Body of pancreas (tissue), 4 donors: Measurements from ENCODE around the gene GPRIN3. TPM values are rescaled to one million over a fixed set of nuclear protein-coding genes. Genes with fewer than 3 reads are reported as not detected.

Experiments used
- ATAC-seq: fragments of 150-250 bp; one replicate; pipeline ENCODE4 v1.9.1; 2016
- DNase-seq, 4 donors: peaks; one replicate each; pipeline ENCODE4 v3.0.0-alpha.2; 2019
- H3K27ac ChIP-seq, 4 donors: fragments of 200-600 bp; sonication (generic); 1 replicate in 3 of 4; 2 replicates in 1 of 4; pipeline versions ENCODE4 v1.5.1 to v1.6.1; 2016 to 2019; ENCODE audit warnings: mild to moderate bottlenecking in 1 of 4, mixed read lengths in 1 of 4, moderate library complexity in 1 of 4
- H3K27me3 ChIP-seq, 2 donors: fragments of 200-600 bp; sonication (generic); one replicate each; pipeline ENCODE4 v1.6.0; 2016; ENCODE audit warnings: mild to moderate bottlenecking in 1 of 2
- H3K36me3 ChIP-seq, 2 donors: fragments of 200-600 bp; sonication (generic); replicated peaks in 1 of 2; 2 replicates each; pipeline ENCODE4 v1.5.1; 2016; ENCODE audit warnings: low read depth in 2 of 2; ENCODE audit not compliant: insufficient read depth in 1 of 2
- H3K4me1 ChIP-seq: fragments of 200-600 bp; sonication (generic); one replicate; pipeline ENCODE4 v1.6.0; 2016
- H3K4me3 ChIP-seq, 2 donors: fragments of 200-600 bp; sonication (generic); 1 replicate in 1 of 2; 2 replicates in 1 of 2; pipeline ENCODE4 v1.5.1; 2016 to 2019
- H3K9me3 ChIP-seq, 3 donors: fragments of 200-600 bp; sonication (generic); 1 replicate in 2 of 3; 2 replicates in 1 of 3; pipeline ENCODE4 v1.5.1; 2016
- POLR2A ChIP-seq, 3 donors: fragments of 450-650 bp; IDR thresholded peaks; one replicate each; pipeline ENCODE4 v1.6.1; 2016; ENCODE audit warnings: antibody characterized with exemption in 3 of 3, mild to moderate bottlenecking in 2 of 3
- WGBS, 2 donors: methylation state at CpG; one replicate each; pipeline ENCODE4 v1.1.5; 2017; 5-methylcytosine and 5-hydroxymethylcytosine counted together
- intact Hi-C: fragments of 100-400 bp; cut with DNase I; formaldehyde crosslinking; loops from one replicate; pipeline ENCODE4 v1.15.1; 2023
- total RNA-seq, 2 donors: library from RNA; depleted of rRNA; stranded (reverse); fragments of >200 nt; gene quantifications; one replicate each; pipeline ENCODE4 v1.1.0, GENCODE V29; 2016
- TF ChIP-seq, protein P1 (sequence below), 7 experiments: fragments of 450-650 bp in 4 of 7; fragments of 200-600 bp in 3 of 7; sonication (generic) in 3 of 7; IDR thresholded peaks; one replicate each; pipeline ENCODE4 v1.5.1; 2016 to 2019; ENCODE audit warnings: antibody characterized with exemption in 7 of 7

Gene GPRIN3
- total RNA-seq, 2 donors from 2014 or later, result 5.3 to 9.3 TPM

DNA sequence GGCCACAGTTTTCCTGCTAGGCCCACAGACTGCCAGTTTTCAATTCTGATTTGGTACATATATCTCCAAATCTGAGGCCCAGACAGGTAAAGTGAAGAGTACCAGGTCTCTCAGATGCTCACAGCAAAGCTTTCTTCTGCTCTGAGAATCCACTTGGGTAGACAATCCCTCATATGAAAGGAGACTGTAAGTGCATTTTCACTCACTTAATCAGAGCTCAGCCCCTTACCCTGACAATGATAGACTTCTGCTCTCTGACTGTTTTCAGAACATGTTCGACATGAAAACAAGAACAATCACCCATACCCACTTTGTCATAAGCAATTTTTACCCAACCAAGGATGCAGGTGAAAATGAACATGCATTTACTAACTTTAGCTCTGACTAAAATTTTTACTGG, 7.1 kb downstream of the GPRIN3 start:
- DNase-seq (no peak), ATAC-seq (no peak)
- peaks cover 71% of the 10 kb centered on the region for H3K4me1 ChIP-seq
- H3K27me3 ChIP-seq, result no peaks in the 10 kb centered on the region
- 65 to 87% methylated on average over 1 of the region's 1 CpG for WGBS, 2 donors
- H3K36me3 ChIP-seq, result no peaks in the 10 kb centered on the region
- no peaks in the 10 kb centered on the region for H3K9me3 ChIP-seq
- TF ChIP-seq POLR2A (IDR thresholded peaks at IDR 0.05), result no peak
- TF ChIP-seq, protein P1, sequence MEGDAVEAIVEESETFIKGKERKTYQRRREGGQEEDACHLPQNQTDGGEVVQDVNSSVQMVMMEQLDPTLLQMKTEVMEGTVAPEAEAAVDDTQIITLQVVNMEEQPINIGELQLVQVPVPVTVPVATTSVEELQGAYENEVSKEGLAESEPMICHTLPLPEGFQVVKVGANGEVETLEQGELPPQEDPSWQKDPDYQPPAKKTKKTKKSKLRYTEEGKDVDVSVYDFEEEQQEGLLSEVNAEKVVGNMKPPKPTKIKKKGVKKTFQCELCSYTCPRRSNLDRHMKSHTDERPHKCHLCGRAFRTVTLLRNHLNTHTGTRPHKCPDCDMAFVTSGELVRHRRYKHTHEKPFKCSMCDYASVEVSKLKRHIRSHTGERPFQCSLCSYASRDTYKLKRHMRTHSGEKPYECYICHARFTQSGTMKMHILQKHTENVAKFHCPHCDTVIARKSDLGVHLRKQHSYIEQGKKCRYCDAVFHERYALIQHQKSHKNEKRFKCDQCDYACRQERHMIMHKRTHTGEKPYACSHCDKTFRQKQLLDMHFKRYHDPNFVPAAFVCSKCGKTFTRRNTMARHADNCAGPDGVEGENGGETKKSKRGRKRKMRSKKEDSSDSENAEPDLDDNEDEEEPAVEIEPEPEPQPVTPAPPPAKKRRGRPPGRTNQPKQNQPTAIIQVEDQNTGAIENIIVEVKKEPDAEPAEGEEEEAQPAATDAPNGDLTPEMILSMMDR (IDR thresholded peaks at IDR 0.05), result no peak
- peak overlapping the region; percentile 78 to 93 (median 92) for H3K27ac ChIP-seq
- no peak overlapping the region for H3K4me3 ChIP-seq
- intact Hi-C loops, result no loop called here

DNA sequence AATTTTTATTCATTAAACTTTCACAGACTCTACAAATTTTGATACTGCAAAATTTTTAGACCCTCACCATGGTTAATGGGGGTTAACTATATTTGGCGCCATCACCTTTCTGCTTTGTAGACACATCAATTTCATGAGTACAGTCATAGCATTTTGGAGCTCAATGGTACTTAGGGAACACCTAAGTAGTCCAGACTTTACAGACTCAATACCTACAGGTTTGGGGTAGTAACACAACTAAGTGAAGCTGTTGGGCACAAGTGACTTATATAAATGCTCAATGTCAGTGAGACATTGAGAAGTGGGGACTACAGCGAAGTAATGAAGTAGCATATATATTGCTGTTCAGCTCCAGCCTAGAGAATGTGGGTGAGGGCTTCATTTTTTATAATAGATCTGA, 7.5 kb downstream of the GPRIN3 start:
- ATAC-seq (no peak), DNase-seq (no peak)
- H3K27ac ChIP-seq, result peak overlapping the region; percentile 78 to 93 (median 92)
- H3K4me3 ChIP-seq, result no peak overlapping the region
- 35 to 79% methylated on average over 2 of the region's 2 CpGs for WGBS, 2 donors
- no peaks in the 10 kb centered on the region for H3K9me3 ChIP-seq
- no peaks in the 10 kb centered on the region for H3K27me3 ChIP-seq
- no peak for TF ChIP-seq POLR2A (IDR thresholded peaks at IDR 0.05)
- intact Hi-C loops, result no loop called here
- peaks cover 71% of the 10 kb centered on the region for H3K4me1 ChIP-seq
- H3K36me3 ChIP-seq, result no peaks in the 10 kb centered on the region

DNA sequence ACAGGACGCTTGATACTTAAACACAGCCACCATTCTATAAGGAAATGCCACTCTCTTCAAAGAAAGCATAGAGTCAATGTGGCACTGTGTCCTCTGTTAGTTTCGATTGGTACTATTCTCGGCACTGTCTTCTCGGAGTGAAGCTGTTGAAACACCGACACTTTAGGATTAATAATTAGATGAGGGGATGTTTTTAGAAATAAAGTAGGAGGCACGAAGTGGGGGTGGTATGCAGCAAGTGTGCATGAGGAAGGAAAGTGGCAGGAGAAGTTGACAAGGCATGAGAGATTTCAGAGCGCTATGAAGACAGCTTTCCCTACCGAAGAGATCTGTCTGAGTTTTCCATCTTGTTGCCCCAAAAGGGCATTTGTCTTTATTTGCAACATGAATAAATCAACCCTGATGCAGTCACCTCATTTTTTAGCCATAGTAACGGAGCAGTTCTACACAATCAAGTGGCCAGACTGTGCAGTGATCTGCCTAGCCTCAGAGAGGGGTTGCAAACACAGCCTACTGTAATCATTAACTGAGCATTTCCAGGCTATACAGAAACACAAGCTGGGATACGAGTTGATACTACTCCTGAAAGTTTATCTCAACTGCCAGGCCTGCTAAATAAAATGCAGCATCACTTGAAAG, 8.3 kb downstream of the GPRIN3 start:
- intact Hi-C loops, result no loop called here
- H3K27ac ChIP-seq, result peak overlapping the region; percentile 78 to 93 (median 92)
- peaks cover 76% of the 10 kb centered on the region for H3K4me1 ChIP-seq
- DNase-seq (peak in 3 of 4 donors; percentile 28 to 41 (median 33)), ATAC-seq (peak; percentile 65)
- no peaks in the 10 kb centered on the region for H3K27me3 ChIP-seq
- H3K4me3 ChIP-seq, result peak overlapping the region in 1 of 2 donors; percentile 24
- no peaks in the 10 kb centered on the region for H3K36me3 ChIP-seq
- WGBS, 2 donors, result 1 to 8% methylated on average over 10 of the region's 10 CpGs
- no peaks in the 10 kb centered on the region for H3K9me3 ChIP-seq
- TF ChIP-seq, protein P1 (IDR thresholded peaks at IDR 0.05), result no peak
- peak in 2 of 3 donors; percentile 42 to 49 for TF ChIP-seq POLR2A (IDR thresholded peaks at IDR 0.05)

DNA sequence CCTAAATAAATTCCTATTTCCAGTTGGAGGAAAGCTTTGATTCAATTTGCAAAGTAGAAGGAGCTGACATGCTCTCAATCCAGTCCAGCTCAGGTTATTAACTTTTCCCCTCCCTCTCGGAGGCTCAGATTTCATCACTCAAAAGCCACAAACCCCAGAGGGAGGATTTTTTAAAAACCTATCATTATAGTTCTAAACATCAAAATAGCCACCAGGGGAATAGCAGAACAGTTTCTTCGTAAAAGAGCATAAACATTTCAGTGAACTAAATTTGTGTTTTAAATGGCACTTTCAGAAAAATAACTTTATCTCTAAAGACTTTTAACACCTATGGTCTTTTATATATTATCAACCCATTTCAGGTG, 8.8 kb downstream of the GPRIN3 start:
- Histone ChIP-seq H3K36me3 (no peaks in the 10 kb centered on the region), H3K27ac (peak overlapping the region; percentile 78 to 93 (median 92)), H3K4me1 (peaks cover 78% of the 10 kb centered on the region), H3K9me3 (no peaks in the 10 kb centered on the region), H3K27me3 (no peaks in the 10 kb centered on the region), H3K4me3 (peak overlapping the region in 1 of 2 donors; percentile 24)
- intact Hi-C loops, result no loop called here
- ATAC-seq, result no peak
- 0 to 4% methylated on average over 2 of the region's 2 CpGs for WGBS, 2 donors
- DNase-seq, result no peak
- TF ChIP-seq POLR2A (IDR thresholded peaks at IDR 0.05), result no peak
- TF ChIP-seq, protein P1 (IDR thresholded peaks at IDR 0.05), result peak in 3 of 7 experiments; percentile 18 to 28 (median 23)

DNA sequence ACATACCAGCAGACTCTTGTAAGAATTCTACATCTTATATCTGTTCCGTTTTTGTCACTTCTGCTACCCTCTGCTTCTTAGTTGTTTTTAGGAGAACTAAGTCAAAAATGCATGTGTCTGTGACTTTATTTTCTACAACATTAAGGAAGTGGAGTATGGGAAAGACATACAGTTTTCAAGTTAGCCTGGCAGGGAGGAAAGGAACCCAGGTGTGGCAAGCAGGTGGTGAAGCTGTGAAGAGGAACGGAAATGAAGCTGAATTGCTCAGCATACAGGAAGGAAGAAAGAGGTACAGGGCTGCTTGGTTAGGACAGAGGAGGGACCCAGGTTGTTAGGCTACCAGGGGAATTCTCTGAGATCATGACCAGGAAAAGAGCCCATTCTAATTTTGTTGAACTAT, 9.4 kb downstream of the GPRIN3 start:
- Histone ChIP-seq H3K4me1 (peaks cover 82% of the 10 kb centered on the region), H3K4me3 (no peak overlapping the region), H3K36me3 (no peaks in the 10 kb centered on the region), H3K9me3 (no peaks in the 10 kb centered on the region), H3K27ac (peak overlapping the region; percentile 22 to 93 (median 84)), H3K27me3 (no peaks in the 10 kb centered on the region)
- WGBS, 2 donors, result 14 to 17% methylated on average over 2 of the region's 2 CpGs
- TF ChIP-seq, protein P1 (IDR thresholded peaks at IDR 0.05), result no peak
- TF ChIP-seq POLR2A (IDR thresholded peaks at IDR 0.05), result peak in 1 of 3 donors; percentile 6
- ATAC-seq (peak; percentile 28), DNase-seq (peak in 1 of 4 donors; percentile 25)
- intact Hi-C loops, result no loop called here
